ENCODE measurements around the gene TOP2B.

TOP2B gene

DNA sequence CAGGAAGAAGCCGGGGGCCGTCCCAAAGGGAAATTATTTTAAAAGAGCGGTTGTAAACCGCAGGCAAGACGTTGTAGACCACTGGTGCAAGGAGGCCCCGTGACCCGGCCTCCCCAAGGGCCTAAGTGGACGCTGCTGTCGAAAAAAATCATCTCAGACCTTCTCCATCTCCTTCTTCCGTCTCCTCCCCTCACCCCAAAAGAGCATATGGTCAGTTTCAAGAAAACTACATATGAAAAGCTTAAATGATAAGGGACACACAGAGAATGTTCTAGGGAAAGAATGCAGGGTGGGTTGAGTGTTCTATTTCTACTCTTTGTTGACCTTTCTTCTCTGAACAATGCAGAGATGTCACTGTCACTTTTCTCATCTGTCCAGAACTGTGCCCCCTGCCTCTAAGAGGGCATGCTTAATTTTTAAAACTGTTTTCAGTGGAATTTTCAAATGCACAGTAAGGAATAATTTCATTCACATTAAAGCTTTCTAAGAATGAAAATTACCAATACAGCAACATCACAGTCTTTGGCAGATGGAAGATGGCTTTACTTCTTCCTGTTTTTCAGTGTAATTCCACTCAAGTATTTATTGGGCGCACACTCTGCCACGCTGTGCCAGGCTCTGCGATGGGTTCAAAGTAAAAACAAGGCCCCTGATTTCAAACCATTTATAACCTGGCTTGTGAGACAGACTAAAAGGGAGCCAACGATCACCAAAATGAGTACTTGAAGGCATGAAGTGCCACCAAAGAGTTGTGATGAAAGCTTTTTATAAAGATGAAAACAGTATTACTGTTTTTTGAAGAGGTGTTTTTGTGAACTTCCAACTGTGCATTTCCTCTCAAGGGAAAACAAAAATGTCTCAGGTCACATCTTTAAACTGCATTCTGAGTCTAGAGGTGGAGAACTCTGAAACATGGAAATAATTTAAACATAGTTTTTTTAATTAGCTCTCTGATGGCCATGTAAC, 891 bp upstream of the TOP2B start:
- no peak for DNase-seq

- peak; percentile 79 for DNase-seq
These were observed 567 bp downstream of the TOP2B start for GRCh38 chr3:25663869-25664811.

DNA sequence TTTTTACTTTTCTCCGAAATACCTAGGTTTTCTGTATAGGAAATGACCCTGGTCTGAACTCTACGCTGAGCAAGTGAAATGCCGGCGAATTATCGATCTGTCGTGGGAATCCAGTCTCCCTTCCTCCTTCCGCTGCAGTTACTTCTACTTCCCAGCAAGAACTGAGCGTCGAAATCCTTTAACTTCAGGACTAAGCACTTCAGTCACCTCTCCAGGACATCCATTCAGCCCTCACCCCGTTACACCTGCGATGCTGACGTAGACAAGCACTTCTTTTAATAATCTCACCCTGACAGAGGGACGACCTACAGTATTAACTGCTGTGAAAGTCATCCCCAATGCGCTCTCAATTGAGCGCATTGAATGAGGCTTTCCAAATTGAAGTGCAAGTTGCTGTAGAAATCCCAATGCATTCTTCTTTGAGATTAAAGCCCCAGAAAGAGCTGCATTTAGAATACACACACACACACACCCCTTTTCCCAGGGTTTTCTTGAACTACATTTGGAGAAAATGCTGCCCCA, 1.3 kb downstream of the TOP2B start:
- peak; percentile 30 for DNase-seq

DNA sequence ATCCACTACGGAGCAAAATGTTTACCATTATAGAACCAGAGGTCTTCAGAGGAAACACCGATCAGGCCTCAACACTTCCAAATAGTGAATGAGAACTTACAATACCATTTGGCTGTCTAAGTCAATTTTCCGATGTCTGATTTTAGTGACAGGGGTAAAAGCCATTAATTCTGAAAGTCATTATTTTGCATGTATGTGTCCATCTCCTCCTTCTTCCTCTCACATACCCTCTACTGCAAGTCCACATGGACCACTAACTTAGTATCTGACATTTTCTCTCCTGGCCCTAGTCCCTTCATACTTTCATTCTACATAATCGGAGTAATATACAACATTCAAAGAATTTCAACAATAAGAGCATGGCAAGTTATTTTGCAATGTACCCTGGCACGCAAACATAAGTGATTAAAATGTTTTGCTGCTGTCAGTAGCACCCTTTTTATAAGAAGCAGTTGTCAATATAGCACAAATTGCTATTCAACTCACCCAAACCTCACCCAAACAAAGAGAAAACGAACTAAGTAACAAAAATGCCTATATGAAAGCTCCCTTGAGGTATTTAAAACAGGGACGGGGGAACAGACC, 1.9 kb downstream of the TOP2B start:
- DNase-seq = no peak

DNA sequence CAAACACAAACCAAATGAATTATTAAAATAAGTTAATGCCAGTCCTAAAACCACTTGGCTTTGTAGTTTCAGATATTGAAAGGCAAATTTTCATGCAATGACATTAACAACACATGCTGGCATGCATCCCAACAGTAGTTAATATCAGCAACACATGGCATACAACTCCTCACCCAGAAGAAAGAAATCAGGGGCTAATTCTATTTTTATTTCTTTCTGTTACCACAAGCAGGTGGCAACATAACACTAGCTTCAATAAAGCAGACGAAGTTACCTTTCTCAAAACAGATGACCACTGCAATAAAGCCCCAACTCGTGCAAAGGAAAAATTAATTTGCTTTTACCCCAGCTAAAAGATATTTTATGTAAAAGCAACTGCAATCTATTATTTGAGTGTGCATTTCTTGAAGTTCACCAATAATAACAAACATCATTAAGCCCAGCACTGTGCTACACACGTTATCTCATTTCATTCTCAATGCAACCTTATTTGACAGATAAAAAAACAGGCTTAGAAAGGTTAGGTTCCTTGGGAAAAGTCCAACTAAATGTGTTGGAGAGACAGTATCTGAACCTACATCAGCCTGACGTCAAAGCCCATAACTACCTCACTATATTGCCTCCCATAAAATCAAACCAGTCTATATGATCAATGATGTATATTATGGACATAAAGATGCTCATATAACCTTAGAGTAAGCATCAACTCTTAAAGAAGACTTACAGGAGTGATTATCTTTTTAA, 2.8 kb downstream of the TOP2B start:
- DNase-seq = no peak

- no peak for DNase-seq
These were observed 5.9 kb downstream of the TOP2B start for GRCh38 chr3:25658836-25659235.

- no peak for DNase-seq
These were observed 7.4 kb downstream of the TOP2B start for GRCh38 chr3:25657293-25657692.

- no peak for DNase-seq
These were observed 9.0 kb downstream of the TOP2B start for GRCh38 chr3:25655659-25656058.

- no peak for DNase-seq
These were observed 10.1 kb downstream of the TOP2B start for GRCh38 chr3:25654576-25654975.

GRCh38 chr3:25653322-25653721, 11.4 kb downstream of the TOP2B start:
- no peak for DNase-seq

DNA sequence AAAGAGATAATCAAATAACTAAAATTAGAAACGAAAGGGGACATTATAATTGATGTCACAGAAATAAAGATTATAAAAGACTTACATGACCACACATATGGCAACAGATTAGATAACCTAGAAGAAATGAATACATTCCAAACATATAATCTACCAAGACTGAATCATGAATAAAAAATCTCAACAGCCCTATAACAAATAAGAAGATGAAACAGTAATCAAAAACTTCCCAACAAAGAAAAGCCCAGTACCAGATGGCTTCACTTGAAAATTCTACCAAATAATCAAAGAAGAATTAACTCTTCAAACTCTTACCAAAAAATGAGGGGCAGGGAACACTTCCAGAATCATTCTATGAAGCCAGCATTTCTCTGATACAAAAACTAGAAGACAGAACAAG, 11.8 kb downstream of the TOP2B start:
- no peak for DNase-seq

DNA sequence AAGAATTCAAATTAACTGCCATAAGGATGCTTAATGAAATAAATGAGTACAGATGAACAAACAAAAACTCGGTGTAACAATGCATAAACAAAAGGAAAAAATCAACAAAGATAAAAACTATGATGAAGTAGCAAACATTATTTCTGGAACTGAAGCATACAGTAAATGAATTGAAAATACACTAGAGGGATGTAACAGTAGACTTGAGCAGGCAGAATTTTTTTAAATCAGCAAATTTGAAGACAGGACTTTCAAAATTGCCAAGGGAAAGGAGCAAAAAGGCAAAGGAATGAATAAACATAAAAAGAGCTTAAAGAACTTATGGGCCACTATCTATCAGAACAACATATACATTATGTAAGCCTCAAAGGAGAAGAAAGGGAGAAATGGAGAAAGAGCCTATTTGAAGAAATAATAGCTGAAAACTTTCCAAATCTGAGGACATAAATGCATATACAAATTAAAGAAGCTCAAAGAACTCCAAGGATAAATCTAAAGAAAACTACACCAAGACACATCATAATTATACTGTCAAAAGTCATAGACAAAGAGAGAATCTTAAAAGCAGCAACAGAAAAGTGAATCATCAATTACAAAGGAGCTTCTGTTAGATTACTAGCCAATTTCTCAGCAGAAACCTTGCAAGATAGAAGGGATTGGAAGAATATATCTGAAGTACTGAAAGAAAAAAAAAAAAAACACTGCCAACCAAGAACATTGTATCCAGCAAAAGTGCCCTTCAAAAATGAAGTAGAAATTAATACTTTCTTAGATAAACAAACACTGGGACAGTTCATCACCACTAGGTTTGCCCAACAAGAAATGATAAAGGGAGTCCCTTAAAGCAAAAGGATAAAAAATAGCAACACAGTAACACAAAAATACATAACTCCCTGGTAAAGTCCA, 15.5 kb downstream of the TOP2B start:
- no peak for DNase-seq

DNA sequence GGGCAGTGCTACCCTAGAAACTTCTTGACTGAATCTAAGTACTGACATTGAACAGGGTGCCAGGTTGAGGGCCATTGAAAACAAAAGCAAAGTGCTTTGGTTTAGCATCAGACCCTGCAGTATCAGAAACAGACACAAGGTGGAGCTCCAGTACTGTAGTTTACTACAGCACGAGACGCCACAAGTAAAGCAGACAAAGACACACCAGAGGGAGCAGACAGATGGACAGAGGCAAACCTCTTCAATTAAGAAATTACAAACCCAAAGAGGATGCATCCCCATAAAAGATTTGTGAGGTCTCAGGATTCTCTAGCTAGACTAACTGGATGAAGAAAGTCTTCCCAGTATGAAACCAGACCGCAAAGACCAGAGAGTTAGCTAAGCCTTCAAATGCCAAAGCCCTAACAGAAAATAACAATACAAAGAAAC, 16.6 kb downstream of the TOP2B start:
- peak; percentile 87 for DNase-seq

- DNase-seq = no peak
These were observed 29.7 kb downstream of the TOP2B start for GRCh38 chr3:25635038-25635437.

DNA sequence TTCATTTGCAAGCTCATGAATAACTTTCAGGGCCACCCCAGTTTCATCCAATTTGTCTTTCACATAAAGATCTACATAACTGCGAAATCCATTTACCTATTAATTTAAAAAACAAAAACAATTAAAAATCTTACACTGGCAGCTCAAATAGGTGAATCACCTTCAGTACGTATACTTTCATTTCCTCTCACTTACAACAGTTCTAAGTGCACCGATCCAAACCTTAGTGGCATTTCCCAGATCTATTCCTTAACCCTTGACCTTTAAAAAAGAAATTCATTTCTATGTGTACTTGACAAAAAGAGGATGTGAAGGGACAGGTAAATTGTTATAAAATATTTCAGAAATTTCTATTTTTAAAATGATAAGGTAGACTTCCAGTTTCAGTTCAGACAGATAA, 30.8 kb downstream of the TOP2B start:
- DNase-seq = no peak

- DNase-seq = no peak
These were observed 32.7 kb downstream of the TOP2B start for GRCh38 chr3:25631989-25632388.

DNA sequence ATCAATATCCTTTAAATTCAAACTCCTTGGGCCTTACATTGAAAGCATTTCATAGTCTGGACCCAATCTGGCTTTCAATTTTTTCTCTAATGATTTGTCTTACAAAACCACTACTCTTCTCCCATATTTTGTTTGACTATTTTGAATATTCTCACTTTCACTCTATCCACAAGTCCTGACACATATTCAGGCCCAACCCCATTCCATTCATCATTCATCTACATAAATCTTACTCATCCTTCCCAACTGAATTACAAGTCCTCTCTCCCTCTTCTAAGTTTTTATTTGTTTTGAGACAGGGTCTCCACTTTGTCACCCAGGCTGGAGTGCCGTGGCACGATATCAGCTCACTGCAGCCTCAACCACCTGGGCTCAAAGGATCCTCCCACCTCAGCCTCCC, 43.6 kb downstream of the TOP2B start:
- DNase-seq = no peak

GRCh38 chr3:25620493-25620892, 44.2 kb downstream of the TOP2B start:
- no peak for DNase-seq

DNA sequence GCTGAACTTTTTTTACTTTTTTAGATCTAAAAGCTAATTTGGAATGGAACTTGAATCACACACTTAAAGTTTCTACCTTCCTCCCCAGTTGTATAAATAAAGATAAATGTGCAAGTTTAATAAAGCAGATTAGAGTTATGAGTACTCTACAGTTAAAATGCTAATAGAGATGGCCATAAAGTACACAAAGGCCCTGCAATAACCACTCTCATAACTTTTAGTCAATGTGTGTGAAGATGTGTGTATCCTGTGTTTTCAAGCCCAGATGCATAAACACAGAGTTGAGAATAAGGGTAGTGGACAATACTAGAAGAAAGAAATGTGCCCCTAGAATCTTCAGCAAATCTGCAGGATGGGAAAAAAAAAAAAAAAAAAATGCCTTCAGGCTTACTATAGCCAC, 45.3 kb downstream of the TOP2B start:
- DNase-seq = no peak

GRCh38 chr3:25618028-25618427, 46.7 kb downstream of the TOP2B start:
- no peak for DNase-seq

DNA sequence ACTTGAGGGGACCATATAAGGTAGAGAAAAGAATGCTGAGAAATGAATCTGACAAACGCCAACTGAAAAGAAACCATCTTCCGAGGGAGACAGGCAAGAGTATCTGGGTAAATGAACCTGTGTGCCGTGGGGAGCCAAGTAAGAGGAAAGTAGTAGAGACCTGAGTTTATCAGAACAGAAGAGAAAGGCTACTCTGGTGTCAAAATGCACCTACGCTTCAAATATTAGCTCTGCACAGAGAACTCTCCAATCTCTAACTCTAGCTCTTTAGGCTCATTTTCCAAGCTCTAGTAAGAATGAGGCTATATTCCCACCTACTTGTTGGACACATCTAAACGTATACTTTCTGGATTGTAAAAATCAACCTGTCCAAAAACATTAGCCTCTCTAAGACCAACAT, 53.5 kb downstream of the TOP2B start:
- no peak for DNase-seq

All from stimulated activated CD4-positive, alpha-beta T cell treated with anti-CD3 and anti-CD28 coated beads, Interleukin-15, amount 100 ng/mL, for 24 hours (primary cell).